GM19468 (cell line): ENCODE results near the gene RAC2.
"Not testable (repeated sequence)": the region's sequence is repeated elsewhere in the genome, so short reads cannot be mapped to it uniquely, and the experiment has no call there.

Source experiments
- ATAC-seq: cut with Tn5 transposase; IDR thresholded peaks from one replicate; pipeline ENCODE4 v1.9.1; 2021; ENCODE audit warnings: mild to moderate bottlenecking, moderate library complexity, moderate number of reproducible peaks; ENCODE audit not compliant: unreplicated experiment; ENCODE audit errors: extremely low read depth

Gene RAC2

GRCh38 chr22:37208401-37209139, 35.5 kb downstream of the RAC2 start:
- ATAC-seq: no peak

DNA sequence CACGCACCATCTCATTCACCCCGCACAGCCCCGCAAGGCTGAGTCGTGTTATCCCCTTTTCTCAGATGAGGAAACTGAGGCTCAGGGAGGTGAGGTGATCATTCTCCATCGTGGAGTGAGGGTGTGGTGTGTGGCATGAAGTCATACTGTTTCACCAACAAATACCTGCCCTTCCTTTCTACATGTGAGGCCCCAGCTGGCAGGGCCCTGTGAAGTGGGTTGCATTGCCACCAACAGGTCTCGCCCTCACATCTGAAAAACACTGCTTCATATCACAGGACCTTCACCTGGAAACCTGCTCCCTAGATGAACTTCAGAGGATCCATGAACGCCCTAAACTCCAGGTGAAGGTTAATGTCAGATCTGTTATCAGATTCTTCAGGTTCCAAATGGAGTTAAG, 36.1 kb downstream of the RAC2 start:
- ATAC-seq: no peak

DNA sequence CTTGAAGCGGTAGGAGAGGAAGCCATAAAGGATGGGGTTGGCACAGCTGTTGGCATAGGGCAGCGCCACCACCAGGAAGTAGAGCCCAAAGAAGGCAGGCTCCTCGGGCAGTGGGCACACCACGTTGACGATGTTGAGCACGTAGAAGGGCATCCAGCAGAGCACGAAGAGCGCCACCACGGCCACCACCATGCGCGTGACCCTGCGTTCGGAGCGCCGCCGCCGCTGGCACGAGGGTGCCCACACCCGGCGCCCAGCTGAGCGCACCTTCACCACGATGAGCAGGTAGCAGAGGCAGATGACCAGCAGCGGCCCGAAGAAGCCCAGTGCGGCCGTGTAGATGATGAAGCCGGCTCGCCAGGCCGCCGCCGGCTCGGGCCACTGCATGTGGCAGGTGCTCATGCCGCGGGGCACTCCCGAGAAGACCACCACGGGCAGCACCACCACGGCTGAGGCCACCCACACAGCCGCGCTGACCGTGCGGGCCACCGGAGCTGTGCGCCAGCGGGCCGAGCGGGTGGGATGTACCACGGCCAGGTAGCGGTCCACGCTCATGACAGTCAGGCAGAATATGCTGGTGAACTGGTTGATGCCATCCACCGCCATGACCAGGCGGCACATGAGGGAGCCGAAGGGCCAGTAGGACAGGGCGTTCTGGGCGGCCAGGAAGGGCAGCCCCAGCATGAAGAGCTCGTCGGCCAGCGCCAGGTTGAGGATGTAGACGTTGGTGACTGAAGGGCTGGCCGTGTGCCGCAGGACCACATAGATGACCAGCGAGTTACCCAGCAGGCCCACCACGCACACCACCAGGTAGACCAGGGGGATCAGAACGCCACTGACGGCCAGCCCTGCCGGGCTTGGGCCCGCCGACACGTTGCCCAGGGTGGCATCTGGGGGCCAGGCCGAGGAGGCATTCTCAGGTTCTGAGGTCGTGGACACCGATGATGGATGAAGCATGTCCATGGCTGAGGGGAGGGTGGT, 36.9 kb downstream of the RAC2 start:
- ATAC-seq: no peak

DNA sequence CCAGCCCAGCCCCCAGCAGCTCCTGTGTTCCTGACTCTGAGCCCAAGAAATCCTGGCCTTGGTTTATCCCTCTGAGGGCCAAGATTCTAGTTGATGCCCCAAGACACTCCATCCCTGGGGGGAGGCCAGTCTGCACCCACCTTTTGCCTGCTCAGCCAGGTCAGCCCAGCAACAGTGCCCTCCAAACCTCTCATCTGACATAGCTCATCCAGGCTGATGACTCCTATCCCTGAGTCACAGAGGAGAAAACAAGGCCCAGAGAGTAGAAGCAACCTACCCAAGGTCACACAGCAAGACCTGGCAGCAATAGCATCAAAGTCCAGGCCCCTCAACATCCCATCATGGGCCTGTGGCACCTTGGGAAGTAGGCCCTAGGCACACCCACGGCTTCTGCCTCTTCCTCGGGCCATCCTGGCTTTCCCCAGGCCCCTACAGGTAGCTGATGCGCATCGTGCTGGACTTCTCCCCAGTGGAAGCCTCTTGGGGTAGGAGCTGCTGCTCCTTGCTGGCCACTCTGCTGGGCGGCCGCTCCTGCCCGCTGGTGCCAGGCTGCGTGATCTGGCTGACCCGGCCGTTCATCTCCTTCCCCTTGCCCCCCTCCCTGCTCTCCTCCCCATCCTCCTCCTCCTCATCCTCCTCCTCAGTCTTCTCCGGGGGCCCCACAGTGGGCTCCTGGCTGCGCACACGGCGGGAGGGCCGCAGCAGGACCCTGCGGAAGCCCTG, 37.8 kb downstream of the RAC2 start:
- no peak for ATAC-seq

GRCh38 chr22:37205046-37205445, 39.0 kb downstream of the RAC2 start:
- ATAC-seq: no peak

DNA sequence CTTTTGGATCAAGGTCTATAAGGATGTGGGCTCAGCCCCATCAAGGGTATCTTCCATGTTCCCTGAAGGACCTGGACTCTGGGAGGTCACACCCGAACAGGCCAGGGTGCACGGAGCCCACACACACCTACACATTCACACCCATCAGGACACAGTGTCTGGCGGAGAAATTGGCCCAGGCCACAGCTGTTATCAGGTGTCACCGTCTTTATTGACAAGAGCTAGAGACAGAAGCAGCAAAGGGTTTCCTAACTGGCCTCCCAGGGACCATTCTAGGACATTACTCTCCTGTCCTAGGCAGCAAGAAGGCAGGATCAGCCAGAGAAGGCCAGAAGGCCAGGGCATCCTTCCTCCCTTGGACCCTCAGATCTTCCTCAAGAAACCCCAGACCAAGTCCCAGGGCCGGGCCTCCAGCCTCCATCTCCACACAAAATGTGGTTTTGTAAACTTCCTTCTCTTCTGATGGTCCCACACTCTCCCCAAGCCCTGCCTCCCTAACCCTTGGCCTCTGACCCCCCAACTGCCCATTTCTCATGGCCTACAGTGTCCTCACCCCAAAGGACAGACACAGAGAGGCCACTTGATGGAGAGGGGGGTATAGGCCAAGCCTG, 39.9 kb downstream of the RAC2 start:
- no peak for ATAC-seq

GRCh38 chr22:37203354-37204044, 40.6 kb downstream of the RAC2 start:
- ATAC-seq: no peak

DNA sequence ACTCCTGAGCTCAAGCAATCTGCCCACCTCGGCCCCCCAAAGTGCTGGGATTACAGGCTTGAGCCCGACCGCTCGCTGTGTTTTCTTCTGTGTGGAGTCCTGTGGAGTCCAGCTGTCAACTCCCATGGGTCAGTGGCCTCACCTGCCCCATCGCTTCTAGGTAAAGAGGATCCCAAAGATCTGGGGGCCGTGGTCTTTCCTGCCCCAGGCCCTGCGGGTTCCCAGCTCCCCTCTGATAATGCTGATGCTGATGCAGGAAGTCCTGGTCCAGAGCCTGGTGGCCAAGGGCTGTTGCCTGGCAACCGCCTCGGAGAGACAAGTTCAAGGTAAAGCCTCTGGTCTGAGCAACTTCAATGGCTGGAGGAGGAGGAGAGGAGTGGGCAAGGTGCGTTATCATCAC, 41.4 kb downstream of the RAC2 start:
- ATAC-seq: no peak

DNA sequence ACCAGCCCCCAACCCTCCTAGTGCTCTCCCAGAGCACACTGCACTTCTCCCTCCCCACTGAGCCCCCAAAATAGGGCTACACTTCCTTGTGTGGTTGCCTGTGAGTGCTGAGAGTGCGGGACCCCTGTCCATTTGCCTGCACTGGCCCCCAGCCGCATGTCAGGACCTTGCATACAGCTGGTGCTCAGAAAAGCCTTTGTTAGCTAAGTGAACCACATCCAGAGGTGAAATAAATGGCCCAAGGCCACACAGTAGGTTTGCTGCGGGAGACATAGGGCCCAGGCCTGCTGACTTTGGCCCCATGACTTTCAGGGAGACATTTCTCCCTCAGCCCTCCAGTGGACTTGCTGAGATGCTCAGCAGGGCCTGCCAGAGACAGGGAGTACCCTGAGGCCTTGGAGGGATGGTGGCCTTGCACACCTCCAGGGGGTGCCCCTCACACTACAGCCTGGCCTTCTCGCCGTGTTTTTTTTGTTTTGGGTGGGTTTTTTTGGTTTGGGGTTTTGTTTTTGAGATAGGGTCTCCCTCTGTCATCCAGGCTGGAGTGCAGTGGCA, 42.0 kb downstream of the RAC2 start:
- ATAC-seq: no peak

DNA sequence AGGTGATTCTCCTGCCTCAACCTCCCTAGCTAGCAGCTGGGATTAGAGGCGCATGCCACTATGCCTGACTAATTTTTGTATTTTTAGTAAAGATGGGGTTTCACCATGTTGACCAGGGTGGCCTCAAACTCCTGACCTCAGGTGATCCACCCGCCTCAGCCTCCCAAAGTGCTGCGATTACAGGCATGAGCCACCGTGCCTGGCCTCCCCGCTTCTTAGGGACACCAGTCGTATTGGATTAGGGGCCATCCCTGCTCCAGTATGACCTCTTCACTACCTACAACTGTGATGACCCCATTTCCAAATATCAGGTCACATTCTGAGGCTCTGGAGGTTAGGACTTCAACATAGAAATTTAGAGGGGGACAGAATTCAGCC, 42.6 kb downstream of the RAC2 start:
- not testable (repeated sequence) for ATAC-seq

DNA sequence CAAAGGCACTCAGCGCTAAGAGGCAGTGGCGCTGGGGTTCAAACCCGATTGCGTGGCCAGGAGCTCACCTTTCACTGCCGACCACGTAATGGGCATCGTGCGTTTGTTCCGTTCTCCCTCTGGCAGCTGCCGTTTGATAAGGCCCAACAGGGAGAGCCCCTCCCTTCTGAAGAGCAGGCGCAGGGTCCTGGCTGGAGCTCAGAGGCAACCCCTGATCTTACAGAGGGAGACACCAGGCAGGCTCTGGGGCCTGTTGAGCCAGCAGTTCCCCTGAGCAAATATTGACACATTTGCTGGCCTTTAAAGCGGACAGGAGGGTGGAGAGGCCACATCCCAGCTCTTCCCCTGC, 44.3 kb downstream of the RAC2 start:
- no peak for ATAC-seq

- ATAC-seq: peak; percentile 70
These were observed 44.8 kb downstream of the RAC2 start for GRCh38 chr22:37199103-37199759.

DNA sequence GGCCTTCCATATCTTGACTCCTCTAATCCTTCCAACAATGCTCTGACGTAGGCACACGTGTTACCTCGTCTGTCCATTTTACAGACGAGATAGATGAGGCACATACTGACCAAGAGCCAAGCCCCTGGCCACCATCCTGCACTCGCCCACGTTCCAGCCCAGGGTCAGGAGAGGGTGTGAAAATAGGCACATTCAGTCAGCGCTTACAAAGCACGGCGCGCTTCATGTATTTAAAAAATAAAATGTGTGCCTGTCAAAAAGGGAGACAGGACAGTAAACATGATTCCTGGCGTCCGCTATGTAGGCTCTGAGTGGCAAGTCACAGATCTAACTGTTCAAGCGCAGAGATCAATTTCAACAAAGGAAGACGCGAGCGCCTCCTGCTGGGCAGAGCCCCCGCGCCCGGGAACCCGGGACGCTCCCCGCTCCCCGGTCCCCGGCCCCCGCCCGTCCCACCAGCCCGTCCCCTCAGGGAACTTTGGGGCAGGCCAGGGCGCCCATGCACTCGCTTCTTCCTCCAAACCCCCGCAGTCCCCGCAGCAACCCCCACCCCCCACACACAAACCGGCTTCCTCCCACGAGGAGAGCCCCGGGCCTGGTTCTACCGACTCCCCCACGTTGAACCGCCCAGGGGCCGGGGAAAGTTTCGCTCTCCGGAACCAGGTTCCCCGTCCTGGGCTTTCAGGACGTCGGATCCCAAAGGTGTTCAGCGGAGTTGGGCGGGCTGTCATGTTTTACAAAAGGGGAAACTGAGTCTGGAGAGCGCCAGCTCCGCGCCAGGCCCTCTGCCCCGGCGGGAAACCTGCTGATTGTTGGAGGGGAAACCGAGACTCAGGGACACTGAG, 45.6 kb downstream of the RAC2 start:
- no peak for ATAC-seq

GRCh38 chr22:37197451-37198257, 46.4 kb downstream of the RAC2 start:
- no peak for ATAC-seq

DNA sequence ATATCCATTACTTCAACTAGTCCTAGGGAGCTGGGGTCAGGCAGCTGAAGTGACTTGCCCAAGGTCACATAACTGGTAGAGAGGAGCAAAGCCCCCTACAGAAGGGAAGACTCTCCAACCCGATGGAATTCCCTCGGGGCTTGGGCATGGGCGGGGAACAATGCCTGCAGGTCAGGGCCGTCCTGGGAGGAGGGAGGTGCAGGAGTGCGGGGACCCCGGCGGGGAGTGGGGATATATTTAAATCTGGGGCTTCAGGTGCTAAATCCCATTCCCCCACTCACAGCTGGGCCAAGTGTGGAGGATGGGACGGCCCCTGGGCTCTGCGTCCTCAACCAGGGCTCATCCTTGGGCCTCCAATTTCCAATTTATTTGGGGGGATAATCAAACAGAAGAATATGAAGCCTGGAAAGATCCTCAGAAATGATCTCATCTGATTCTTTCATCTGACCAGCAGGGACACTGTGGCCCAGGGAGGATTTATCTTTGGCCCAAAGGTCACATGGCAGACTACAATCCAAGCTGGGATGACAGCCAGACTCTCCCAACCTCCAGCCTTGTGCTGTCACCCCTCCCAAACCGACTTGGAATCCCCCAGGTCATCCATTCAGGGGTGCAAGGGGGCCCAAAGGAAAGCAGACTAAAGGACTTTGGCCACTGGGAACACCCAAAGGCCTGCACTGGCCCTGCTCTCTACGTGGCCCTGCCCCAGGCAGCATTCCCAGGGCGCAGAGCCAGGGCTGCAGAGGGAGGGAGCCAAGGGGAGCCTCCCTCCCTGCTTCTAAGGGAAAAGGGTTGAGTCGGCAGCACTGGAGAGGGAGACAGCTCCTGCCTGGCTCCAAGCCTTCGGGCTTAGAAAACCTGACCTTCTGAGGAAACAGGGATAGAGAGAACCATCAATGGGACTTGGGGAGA, 47.3 kb downstream of the RAC2 start:
- no peak for ATAC-seq

GRCh38 chr22:37195921-37196320, 48.1 kb downstream of the RAC2 start:
- no peak for ATAC-seq
